Occipital lobe (tissue), 2 donors: ENCODE results near the gene ASCC1. TPM values are rescaled to one million over a fixed set of nuclear protein-coding genes. Genes with fewer than 3 reads are reported as not detected.

Experiments used
- DNase-seq: peaks from one replicate; lab custom pipeline; 2025; lab: John Stamatoyannopoulos, UW
- total RNA-seq: library from RNA; depleted of rRNA; stranded (reverse); fragments of >200 nt; gene quantifications from one replicate; pipeline ENCODE4 v1.2.3, GENCODE V29; 2014

Gene ASCC1, protein sequence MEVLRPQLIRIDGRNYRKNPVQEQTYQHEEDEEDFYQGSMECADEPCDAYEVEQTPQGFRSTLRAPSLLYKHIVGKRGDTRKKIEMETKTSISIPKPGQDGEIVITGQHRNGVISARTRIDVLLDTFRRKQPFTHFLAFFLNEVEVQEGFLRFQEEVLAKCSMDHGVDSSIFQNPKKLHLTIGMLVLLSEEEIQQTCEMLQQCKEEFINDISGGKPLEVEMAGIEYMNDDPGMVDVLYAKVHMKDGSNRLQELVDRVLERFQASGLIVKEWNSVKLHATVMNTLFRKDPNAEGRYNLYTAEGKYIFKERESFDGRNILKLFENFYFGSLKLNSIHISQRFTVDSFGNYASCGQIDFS
- 31.2 TPM for total RNA-seq

DNA sequence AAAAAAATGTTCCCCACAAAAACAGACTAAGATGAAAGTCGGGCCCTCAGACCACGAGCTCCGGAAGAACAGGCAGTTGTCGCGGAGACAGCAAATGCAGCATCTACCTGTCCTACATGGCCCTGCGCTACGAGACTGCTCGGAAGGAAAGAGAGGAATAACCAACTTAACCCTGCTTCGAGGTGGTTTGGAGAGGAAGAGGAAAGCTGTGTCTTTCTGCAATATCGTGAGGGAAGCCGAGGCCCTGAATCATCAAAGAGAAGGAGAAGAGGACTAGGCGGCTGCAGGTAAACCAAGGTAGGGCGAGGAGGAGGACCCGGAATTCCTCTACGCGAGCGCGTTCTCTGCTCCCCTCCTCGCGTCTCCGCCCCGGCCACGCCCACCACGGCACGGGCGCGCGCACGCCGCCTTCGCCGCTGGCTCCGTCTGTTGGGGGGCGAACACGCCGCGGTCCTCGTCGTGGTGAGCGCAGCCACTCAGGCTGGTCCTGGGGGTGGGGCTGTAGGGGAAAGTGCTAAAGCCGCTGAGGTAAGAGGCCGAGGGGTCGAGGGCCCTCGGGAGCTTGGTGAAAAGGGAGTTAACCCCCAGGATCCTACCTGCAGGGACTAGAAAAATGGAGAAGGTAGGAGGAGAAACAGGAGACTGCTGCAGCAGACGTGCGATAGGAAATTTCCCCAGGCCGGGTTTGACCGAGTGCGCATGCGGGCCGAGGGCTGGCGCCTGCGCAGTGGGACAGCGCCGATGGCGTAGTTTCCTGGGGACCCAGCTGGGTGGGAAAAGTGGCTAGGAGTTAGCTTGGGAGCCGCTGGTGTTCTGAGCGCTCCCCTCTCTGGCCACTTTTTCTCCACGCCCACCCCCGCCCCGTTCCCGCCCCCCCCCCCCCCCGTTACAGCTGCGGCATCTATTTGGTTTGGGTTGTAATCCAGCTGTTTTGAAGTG lies at the start of gene ASCC1, which contains the start of gene ANAPC16:
ASCC1 (minus strand) TSS at position 666 of the 939 bp plus-strand sequence. CDS start 2,978 bp downstream, outside the sequence.
ANAPC16 (plus strand) TSS at position 402 of the 939 bp plus-strand sequence. CDS start 7,903 bp downstream, outside the sequence.
- DNase-seq, result peak; percentile 93

DNA sequence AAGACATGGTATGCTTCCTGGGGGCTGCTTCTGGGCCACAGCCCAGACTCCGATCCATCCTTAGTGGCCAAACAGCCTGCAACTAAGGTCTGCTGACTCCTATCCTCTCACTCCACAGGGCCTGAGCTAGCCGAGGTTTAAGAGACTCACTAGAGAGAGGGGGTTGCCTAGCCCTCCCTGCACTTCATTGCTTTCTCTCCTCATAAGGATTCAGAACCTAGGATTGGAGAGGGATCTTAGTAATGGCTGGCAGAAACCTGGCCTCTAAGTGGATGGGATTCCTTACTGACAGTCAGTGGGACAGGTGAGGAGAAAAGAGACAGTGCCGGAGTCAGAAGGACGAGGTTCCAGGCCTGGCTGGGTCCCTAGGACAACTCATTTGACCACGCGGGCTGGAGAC lies 49.4 kb upstream of the ASCC1 start:
- no peak for DNase-seq

DNA sequence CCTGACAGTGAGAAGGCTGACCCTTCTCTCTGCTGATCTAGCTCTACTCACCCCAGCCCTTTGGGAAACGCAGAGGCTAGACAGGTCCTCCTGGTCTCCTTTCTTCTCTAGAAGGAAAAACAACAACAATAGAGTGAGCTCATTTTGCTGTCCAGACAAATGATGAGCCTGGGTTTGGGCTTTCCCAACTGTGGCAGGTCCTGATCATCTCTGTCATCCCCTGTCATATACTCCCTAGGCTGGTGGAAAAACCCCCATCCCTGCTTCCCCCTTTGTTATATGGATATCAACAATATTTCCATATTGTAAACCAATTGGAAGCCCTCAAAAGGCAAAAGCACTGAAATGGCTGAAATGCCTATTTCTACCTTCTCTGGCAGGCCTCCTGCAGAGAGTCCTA lies 48.5 kb upstream of the ASCC1 start:
- no peak for DNase-seq

DNA sequence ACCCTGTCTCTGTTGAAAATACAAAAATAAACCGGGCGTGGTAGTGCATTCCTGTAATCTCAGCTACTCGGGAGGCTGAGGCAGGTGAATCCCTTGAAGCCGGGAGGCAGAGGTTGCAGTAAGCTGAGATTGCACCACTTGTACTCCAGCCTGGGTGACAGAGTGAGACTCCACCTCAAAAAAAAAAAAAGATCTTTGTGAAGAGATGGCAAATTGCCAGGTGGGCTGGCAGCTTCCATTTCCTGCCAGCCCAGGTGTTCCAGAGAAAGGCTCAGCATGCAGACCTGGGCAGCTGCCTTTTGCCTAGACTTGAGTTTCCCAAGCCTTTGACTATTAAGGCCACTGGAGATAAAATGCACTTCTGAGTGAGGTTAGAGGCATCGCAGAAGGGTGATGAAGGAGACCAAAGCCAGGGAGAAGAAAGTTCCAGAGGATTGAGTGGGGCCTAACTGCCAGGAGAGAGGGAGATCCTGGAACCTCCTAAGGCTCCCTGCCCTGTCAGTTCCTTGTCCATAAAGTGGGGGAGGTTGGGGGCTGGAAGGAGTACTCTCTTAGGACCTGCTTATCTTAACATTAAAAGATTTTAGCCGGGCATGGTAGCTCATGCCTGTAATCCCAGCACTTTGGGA lies 47.7 kb upstream of the ASCC1 start:
- no peak for DNase-seq

DNA sequence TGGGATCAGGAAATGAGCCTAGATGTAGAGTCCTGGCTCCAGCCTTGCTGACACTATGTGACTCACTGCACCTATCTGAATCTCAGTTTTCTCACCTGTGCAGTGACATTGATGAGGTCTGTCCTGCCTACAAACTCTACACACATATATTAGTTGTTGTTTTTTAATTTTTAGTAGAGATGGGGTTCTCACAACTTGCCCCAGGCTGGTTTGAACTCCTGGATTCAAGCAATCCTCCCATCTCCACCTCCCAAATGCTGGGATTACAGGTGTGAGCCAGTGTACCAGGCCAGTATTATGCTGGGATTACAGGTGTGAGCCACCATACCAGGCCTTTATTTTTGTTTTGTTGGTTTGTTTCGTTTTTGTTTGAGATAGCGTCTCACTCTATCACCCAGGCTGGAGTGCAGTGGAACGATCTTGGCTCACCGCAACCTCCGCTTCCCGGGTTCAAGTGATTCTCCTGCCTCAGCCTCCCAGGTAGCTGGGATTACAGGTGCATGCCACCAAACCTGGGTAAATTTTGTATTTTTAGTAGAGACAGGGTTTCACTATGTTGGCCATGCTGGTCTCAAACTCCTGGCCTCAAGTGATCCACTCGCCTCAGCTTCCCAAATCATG lies 45.8 kb upstream of the ASCC1 start:
- DNase-seq, result no peak

DNA sequence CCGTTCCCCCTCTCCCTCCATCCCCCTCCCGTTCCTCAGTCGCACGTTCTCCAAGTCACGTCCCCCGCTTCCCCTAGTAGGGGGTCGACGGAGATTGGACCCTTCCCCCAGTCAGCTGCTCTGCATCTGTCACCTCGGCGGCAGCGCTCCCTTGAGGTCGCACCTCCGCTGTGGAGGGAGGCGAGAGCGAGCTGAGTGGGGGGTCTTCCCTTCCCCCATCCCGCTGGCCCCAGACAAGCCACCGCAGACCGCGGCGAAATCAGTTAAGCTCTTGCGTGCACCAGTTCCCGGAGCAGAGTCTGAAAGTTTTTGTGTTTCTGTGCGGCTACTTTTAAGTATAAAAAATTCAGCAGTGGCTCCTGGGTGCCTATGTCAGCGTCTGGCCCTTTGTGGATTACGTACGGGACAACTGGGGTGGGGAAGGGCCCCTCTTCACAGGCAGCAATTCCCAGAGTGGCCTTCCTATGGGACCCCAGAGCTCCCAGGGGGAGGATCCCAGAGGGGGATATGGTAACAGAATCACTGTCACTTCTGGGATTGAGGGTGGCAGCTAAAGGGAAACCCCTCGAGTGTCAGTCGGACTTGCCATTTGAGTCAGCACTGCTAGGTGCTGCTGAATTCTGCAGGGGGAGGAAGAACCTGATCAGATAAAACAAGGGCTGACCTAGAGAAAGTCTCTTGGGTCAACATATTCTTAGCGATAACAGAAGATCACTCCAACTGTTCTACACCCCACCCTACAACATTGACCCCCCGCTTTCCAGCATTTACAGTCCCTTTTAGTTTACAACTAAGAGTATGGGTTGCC lies 45.1 kb upstream of the ASCC1 start:
- DNase-seq, result no peak

DNA sequence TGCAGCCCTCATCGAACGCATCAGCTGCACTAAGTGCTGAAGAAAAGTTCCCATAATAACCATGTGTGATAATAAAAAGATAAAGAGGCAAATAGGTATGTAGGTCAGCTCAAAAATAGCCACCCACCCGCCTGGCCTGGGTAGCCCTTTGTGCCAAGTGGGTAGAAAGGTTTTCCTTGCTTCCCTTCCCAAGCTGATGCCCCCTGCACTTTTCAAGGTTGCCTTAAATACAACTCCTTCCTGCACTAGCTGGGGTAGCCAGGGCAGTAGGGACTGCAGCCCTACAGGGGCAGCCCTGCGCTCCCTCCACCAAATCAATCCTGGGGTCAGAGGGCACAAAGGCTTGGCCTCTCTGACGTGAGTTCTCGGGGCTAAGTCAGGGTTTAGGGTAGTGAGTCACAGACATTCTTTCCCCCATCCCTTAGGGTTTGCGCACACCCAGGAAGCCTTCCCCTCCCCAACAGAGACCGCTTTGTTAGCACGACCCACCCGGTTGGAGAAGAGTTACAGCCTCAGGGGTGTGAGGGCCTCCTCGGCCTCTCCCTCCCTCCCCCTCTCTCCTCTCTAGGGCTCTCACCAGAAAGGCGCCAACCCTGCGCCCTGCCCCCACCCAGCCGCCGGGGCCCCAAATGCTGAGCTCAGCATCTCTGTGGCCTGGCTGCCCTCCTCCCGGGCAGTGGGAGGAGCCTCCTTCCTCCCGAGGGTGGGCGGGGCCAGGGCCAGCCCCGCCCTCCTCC lies 44.3 kb upstream of the ASCC1 start:
- DNase-seq, result peak; percentile 78

DNA sequence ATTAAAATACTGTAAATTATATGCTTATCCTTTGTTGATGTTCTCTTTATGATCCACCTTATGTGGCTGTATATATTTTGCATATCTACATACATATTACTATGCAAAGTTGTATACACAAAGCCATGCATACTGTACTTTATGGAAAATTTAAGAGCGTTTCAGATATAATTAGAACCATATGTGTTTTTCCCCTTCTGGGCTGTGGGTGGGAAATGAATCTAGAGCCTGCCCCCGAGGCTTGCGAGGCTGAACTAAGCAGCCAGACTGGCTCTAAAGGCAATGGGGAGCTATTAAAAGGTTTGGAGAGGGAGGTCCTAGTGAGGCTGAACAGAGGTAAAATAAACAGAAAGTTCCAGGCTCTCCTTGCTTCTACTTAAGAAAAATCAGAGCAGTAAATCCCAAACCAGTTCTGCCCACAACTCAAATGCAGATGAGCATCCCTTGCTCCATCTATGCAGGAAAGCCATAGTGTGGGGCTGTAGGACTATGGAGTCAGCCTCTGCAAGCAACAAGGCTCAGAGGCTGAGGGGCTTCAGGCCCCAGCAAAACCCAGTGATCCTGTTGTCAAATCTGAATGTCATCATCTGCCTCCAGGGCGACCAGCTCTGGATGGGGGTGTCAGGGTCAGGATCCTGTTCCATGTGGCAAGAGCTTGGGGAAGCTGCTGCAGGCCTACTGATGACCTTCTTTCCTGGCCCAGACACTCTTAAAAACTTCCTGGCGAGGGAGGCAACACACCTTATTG lies 43.6 kb upstream of the ASCC1 start:
- DNase-seq, result peak; percentile 41

DNA sequence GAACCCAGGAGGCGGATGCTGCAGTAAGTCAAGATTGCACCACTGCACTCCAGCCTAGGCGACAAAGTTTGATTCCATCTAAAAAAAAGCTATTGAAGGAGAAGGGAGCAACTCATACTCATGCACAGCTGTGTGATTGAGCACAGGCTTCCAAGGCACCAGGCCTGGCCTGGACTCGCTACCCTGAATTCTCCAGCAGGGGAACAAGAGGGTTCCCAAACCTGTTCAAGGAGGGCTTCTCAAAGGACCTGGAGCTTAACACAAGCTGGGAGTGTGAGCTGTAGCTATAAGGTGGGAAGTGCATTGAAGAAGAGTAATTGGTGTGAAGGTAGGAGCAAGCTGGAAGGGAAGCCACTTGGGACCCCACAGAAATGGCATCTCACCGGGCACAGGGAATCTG lies 42.5 kb upstream of the ASCC1 start:
- no peak for DNase-seq

DNA sequence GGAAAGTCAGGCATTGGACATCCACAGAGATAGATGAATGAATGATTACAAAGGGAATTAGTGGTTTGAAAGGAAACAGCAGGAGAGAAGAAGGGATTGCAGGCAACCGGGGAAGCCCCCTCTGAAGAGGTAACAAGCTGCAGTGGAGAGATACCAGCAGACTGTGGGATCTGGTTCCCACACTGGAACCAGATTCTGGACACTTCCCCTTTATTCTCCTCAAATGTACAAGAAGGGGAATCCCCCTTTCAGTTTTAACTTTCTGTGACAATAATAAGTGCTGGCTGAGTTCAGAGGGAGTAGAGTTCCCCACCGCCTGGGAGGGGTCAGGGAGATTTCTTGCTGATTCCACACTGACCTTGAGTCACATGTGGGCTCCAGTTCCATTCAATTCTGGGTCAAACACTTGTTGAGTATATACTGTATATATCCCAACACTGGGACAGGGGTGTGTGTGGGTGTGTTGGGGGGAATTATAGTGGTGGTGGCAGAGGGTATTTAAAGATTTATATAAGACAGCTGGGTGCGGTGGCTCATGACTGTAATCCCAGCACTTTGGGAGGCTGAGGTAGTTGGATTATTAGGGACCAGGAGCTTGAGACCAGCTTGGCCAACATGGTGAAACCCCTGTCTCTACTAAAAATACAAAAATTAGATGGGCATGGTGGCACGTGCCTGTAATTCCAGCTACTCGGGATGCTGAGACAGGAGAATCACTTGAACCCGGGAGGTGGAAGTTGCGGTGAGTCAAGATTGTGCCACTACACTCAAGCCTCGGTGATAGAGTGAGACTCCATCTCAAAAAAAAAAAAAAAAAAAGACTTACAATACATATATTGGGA lies 41.2 kb upstream of the ASCC1 start:
- no peak for DNase-seq

DNA sequence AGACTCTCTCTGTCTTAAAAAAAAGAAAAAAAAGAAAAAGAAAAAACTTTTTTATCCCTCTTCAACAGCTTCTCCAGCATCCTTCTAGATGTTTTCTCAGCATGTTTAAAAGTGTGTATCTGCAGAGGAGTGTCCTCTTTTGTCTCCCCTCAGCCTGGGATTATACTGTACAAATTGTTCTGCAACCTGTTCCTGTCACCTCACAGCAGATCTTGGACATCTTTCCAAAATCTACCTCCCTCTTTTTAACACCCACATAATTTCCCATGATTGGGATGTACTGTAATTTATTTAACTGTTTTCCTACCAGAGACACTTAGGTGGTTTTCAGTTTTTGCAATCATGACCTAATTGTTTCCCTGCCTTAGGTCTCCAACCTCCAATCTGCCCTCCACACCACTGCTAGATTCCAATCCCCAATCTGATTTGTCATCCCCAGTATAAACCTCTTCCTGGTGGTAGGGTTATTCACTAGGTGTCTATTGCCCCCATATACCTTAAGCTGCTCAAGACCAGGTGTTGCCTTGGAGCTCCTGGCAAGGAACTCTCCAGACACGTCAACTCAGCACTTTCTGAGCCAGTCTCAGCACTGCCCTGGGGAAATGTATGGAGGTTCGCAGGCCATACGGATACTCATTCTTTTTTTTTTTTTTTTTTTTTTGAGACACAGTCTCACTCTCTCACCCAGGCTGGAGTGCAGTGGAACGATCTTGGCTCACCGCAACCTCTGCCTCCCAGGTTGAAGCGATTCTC lies 40.1 kb upstream of the ASCC1 start:
- no peak for DNase-seq

DNA sequence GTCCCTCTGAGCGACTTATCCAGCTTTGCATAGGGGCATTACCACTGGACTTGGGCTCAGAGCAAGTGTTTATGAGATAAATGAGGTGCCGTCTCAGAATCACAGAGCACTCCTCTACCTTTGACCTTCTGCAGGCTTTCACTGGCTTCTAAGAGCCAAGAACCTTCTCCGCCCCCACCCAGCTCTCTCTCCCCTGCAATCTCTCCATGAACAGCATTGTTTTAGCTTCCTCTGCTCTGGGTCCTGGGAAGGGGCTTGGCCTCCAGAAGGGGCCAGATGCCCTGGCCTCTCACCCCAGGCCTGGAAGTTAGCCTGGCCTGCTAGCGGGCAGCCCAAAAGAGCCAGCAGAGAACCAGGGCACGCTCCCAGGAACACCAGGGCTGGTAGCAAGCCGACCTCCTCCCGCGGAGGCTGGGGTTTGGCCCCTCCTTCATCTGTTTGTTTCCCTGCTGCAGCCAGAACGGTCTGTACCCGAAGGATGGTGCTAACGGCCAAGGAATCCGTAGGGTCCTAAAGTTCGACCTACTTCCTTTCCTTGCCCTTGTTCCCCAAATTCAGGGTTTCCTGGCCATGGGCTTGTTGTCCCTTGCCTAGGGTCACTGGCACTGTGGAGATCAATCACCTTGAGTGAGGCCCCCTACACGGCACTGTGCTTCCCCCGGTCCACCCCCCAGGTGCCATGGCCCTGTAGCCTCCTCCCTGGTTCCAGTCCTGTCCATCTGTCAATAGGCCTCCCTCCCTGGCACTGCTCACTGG lies 38.9 kb upstream of the ASCC1 start:
- peak; percentile 92 for DNase-seq

DNA sequence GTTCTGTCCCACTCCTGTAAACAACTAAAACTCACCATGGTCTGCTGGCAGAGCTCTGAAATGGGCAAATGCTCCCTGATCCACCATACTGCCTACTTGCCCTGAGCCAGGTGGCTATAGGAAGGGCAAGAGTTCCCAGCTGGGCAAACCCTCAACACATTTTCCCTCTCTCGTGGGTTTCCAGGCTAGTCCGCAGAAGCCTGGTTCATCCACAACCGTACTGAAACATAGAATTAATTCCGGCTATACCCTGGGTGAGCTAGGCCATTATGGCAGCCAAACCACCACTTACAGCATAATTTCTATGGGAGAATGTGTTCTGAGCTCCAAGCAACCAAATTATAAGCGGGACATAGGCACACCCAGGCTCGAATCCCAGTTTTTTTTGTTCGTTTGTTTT lies 37.5 kb upstream of the ASCC1 start:
- no peak for DNase-seq

DNA sequence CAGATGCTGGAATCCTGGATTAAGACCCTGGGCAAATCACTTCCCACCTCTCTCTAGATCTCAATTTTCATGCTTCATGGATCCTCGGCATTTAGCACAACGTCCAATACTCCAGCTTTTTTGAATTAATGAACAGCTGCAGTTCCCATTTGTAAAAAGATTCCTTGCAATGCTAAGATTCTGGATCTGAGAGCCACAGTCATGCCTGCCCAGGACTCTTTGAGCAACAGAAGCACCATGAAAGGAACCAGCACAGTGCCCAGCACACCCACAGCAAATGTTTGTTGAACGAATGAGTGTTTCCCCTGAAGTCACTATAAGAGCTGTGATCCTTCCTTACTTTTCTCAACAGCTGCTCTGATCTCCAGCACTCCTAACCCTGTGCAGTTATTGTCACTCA lies 36.9 kb upstream of the ASCC1 start:
- DNase-seq, result no peak

DNA sequence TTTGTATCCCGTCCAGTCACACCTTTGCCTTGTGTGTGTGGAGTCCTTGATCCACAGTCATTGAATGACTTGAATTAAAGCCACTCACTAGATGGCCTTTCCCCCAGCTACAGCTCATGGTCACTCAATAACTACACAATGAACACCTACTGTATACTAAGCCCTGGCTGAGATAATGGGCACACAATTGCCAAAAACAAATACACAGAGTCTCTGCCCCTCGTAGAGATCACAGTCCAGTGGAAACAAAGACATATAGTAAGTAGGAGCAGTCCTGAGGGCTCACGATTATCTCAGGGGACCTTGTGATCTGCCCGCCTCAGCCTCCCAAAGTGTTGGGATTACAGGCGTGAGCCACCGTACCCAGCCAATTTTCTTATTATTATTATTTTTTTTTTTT lies 35.6 kb upstream of the ASCC1 start:
- DNase-seq, result no peak

DNA sequence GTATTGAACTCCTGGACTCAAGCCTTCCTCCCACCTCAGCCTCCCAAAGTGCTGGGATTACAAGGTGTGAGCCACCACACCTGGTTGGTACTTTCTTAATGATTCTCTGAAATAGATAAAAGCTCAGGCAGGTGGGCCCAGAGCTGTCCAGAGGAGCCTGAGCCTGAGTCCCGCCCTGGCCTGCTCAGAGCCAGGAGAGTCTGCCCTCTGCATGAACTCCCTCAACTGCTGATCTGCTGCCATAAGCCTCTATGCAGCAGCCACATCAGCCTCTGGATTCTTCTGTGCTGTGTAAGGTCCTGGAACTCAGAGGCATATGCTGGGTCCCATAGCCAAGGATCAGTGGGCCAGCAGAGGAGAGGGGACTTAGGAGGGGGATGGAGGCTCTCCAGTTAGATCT lies 34.6 kb upstream of the ASCC1 start:
- no peak for DNase-seq
